Measurements from ENCODE around the gene CYTH2. TPM values are rescaled to one million over a fixed set of nuclear protein-coding genes. Genes with fewer than 3 reads are reported as not detected.

CYTH2 gene
- total RNA-seq, 1 experiment from 2014 or later, result 72.6 TPM

DNA sequence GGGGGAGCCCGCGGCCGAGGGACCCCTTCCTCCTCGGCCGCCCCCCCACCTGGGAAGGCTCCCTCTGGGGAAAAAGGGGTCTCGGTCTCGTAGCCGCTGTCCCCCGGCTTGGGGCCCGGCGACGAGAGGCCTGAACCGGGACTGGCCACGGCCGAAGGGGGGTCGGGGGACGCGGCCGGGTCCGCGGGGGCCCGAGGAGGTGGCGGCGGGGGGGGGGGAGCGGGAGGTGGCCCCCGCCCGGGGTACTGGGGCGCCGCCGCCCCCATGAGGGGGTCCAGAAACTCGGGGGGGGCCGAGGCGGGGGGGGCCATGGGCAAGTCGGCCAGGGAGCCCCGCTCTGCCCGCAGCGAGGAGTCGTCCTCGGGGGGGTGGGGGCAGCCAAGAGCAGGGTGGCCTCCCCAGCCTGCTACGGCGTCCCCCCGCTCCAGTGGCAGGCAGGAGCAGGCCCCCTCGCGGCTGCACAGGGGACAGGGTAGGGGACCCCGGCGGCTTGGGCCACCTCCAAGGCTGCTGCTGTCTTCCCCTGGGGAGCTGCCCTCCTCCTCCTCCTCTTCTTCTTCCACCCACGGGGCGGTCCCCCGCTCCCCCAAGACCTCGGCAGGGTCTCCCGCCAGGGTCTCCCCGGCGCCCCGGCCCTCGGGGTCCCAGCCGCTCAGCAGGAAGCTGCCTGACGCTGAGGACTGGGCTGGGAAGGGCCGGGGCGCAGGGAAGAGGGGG lies 29.6 kb downstream of the CYTH2 start:
- Mint-ChIP-seq H3K36me3 (no peaks in the 10 kb centered on the region), H3K27ac (no peak overlapping the region), H3K4me3 (no peak overlapping the region), H3K27me3 (ENCODE audit: low read depth) (peaks cover 25% of the 10 kb centered on the region), H3K9me3 (no peaks in the 10 kb centered on the region), H3K4me1 (peaks cover 21% of the 10 kb centered on the region)
- DNase-seq (ENCODE audit: low spot score) (no peak), ATAC-seq (no peak)
- TF ChIP-seq, protein P1, sequence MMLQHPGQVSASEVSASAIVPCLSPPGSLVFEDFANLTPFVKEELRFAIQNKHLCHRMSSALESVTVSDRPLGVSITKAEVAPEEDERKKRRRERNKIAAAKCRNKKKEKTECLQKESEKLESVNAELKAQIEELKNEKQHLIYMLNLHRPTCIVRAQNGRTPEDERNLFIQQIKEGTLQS (CRISPR knock-in tag; conservative IDR thresholded peaks at IDR 0.05), result no peak
- TF ChIP-seq ESRRA (CRISPR knock-in tag; IDR thresholded peaks at IDR 0.05; ENCODE audit: borderline replicate concordance) (no peak), SP1 (CRISPR knock-in tag; conservative IDR thresholded peaks at IDR 0.05) (no peak), RELA (CRISPR knock-in tag; IDR thresholded peaks at IDR 0.05; ENCODE audit: borderline replicate concordance) (no peak), ZNF138 (CRISPR knock-in tag; conservative IDR thresholded peaks at IDR 0.05) (no peak), ZNF423 (CRISPR knock-in tag; IDR thresholded peaks at IDR 0.05) (no peak), SMAD3 (CRISPR knock-in tag; IDR thresholded peaks at IDR 0.05; ENCODE audit: borderline replicate concordance) (no peak), NFE2L1 (CRISPR knock-in tag; IDR thresholded peaks at IDR 0.05) (no peak), GABPB1 (CRISPR knock-in tag; IDR thresholded peaks at IDR 0.05) (no peak), GRHL2 (CRISPR knock-in tag; IDR thresholded peaks at IDR 0.05; ENCODE audit: insufficient replicate concordance, severe bottlenecking) (no peak)
- TF ChIP-seq, protein P2, sequence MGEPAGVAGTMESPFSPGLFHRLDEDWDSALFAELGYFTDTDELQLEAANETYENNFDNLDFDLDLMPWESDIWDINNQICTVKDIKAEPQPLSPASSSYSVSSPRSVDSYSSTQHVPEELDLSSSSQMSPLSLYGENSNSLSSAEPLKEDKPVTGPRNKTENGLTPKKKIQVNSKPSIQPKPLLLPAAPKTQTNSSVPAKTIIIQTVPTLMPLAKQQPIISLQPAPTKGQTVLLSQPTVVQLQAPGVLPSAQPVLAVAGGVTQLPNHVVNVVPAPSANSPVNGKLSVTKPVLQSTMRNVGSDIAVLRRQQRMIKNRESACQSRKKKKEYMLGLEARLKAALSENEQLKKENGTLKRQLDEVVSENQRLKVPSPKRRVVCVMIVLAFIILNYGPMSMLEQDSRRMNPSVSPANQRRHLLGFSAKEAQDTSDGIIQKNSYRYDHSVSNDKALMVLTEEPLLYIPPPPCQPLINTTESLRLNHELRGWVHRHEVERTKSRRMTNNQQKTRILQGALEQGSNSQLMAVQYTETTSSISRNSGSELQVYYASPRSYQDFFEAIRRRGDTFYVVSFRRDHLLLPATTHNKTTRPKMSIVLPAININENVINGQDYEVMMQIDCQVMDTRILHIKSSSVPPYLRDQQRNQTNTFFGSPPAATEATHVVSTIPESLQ (CRISPR knock-in tag; IDR thresholded peaks at IDR 0.05), result no peak
- CTCF ChIA-PET, result no interaction called here
- POLR2A ChIA-PET, result no interaction called here

DNA sequence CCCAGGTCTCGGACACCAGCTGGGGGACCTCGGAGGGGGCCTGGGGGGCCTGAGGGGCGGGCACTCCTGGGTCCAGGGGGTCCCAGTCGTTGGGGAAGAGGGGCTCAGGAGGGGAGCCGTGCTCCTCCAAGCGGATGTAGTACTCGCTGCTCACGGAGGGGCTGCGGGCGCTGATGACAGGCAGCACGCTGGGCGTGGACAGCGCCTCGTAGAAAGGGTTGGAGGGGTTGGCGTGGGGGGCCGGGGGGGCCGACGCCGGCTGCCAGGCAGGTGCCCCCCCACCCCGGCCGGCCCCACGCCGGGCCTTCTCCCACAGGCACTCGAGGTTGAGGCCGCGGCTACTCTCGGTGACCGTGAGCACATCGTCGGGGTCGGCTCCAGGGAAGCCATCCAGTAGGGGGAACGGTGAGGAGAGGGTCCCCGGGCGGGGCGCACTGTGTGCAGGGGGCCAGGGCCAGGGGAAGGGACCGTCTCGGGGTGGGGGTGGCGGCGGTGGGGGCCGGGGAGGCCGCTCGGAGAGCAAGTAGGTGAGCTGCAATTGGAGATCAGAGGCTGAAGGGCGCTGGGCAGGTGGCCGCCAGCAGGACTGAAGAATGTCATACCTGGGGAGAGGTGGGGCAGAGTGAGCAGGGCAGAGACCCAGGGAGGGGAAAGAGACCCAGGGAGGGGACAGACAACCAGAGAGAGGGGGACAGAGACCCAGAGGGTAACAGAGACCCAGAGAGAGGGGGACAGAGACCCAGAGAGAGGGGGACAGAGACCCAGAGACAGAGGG lies 30.3 kb downstream of the CYTH2 start:
- no peak for ATAC-seq
- no peaks in the 10 kb centered on the region for H3K9me3 Mint-ChIP-seq
- no peak overlapping the region for H3K27ac Mint-ChIP-seq
- TF ChIP-seq SMAD3 (CRISPR knock-in tag; IDR thresholded peaks at IDR 0.05; ENCODE audit: borderline replicate concordance), result no peak
- H3K36me3 Mint-ChIP-seq, result no peaks in the 10 kb centered on the region
- H3K27me3 Mint-ChIP-seq (ENCODE audit: low read depth), result peaks cover 21% of the 10 kb centered on the region
- H3K4me1 Mint-ChIP-seq, result peaks cover 19% of the 10 kb centered on the region
- ChIA-PET POLR2A (no interaction called here), CTCF (interaction anchor here (2.1 kb wide), 1 partner anchor 85 kb away, joined by 9 read pairs; no protein-coding TSS in a partner anchor)
- no peak for DNase-seq (ENCODE audit: low spot score)
- no peak overlapping the region for H3K4me3 Mint-ChIP-seq

DNA sequence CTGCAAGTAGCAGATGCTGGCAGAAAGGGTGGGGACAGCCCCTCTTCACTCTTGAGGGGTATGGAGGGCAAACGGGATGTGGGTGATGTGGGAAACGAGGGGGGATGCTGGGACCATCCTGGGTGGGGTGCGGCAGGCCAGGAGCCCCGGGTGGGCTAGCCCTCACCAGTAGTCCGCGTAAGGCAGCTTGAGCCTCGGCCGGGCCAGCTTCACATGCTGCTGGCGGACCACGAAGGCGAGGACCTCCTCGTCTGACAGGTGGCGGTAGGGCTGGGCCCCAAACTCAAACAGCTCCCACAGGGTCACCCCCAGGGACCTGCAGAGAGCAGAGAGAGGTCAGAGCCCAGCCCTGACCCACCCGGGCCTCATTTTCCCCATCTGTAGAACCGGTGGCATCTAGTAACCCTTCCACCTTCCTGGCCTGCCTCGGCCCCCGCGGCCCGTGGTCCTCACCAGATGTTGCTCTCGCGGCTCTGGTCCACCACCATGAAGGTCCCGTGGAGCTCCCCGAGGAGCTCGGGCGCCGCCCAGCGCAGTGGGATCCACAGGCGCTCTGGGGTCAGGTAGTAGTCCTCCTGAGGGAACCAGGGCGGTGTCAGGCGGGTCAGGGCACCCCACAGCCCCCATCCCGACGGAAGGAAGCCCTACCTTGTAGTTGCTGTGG lies 31.8 kb downstream of the CYTH2 start:
- peak overlapping the region; percentile 98 for H3K27ac Mint-ChIP-seq
- no peak for ATAC-seq
- no peaks in the 10 kb centered on the region for H3K9me3 Mint-ChIP-seq
- peaks cover 7% of the 10 kb centered on the region for H3K27me3 Mint-ChIP-seq (ENCODE audit: low read depth)
- no peak for DNase-seq (ENCODE audit: low spot score)
- H3K4me1 Mint-ChIP-seq, result peaks cover 15% of the 10 kb centered on the region
- ChIA-PET POLR2A (no interaction called here), CTCF (interaction anchor here (0.9 to 2.1 kb wide), 3 partner anchors 11 to 88 kb away, joined by 3 to 9 read pairs (median 7); no protein-coding TSS in a partner anchor)
- no peaks in the 10 kb centered on the region for H3K36me3 Mint-ChIP-seq
- peak overlapping the region; percentile 67 for H3K4me3 Mint-ChIP-seq
- TF ChIP-seq, protein P3, sequence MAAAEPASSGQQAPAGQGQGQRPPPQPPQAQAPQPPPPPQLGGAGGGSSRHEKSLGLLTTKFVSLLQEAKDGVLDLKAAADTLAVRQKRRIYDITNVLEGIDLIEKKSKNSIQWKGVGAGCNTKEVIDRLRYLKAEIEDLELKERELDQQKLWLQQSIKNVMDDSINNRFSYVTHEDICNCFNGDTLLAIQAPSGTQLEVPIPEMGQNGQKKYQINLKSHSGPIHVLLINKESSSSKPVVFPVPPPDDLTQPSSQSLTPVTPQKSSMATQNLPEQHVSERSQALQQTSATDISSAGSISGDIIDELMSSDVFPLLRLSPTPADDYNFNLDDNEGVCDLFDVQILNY (CRISPR knock-in tag; IDR thresholded peaks at IDR 0.05), result no peak
- TF ChIP-seq CREB1 (CRISPR knock-in tag; IDR thresholded peaks at IDR 0.05) (no peak), ZBTB21 (CRISPR knock-in tag; IDR thresholded peaks at IDR 0.05; ENCODE audit: borderline replicate concordance) (no peak), FOXP1 (CRISPR knock-in tag; IDR thresholded peaks at IDR 0.05; ENCODE audit: borderline replicate concordance) (0 out of 2 replicates have a peak, but pooled peaks have one; percentile 38), NR2C2 (CRISPR knock-in tag; IDR thresholded peaks at IDR 0.05) (peak; percentile 81; the same call in 1 of the 2 replicates), ZNF263 (CRISPR knock-in tag; IDR thresholded peaks at IDR 0.05; ENCODE audit: low read depth) (no peak), GRHL2 (CRISPR knock-in tag; IDR thresholded peaks at IDR 0.05; ENCODE audit: insufficient replicate concordance, severe bottlenecking) (no peak), JAZF1 (CRISPR knock-in tag; IDR thresholded peaks at IDR 0.05) (no peak), NFYB (CRISPR knock-in tag; conservative IDR thresholded peaks at IDR 0.05; ENCODE audit: low read depth) (no peak)
- TF ChIP-seq, protein P4, sequence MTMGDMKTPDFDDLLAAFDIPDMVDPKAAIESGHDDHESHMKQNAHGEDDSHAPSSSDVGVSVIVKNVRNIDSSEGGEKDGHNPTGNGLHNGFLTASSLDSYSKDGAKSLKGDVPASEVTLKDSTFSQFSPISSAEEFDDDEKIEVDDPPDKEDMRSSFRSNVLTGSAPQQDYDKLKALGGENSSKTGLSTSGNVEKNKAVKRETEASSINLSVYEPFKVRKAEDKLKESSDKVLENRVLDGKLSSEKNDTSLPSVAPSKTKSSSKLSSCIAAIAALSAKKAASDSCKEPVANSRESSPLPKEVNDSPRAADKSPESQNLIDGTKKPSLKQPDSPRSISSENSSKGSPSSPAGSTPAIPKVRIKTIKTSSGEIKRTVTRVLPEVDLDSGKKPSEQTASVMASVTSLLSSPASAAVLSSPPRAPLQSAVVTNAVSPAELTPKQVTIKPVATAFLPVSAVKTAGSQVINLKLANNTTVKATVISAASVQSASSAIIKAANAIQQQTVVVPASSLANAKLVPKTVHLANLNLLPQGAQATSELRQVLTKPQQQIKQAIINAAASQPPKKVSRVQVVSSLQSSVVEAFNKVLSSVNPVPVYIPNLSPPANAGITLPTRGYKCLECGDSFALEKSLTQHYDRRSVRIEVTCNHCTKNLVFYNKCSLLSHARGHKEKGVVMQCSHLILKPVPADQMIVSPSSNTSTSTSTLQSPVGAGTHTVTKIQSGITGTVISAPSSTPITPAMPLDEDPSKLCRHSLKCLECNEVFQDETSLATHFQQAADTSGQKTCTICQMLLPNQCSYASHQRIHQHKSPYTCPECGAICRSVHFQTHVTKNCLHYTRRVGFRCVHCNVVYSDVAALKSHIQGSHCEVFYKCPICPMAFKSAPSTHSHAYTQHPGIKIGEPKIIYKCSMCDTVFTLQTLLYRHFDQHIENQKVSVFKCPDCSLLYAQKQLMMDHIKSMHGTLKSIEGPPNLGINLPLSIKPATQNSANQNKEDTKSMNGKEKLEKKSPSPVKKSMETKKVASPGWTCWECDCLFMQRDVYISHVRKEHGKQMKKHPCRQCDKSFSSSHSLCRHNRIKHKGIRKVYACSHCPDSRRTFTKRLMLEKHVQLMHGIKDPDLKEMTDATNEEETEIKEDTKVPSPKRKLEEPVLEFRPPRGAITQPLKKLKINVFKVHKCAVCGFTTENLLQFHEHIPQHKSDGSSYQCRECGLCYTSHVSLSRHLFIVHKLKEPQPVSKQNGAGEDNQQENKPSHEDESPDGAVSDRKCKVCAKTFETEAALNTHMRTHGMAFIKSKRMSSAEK (CRISPR knock-in tag; IDR thresholded peaks at IDR 0.05; ENCODE audit: borderline replicate concordance), result no peak
- TF ChIP-seq, protein P5, sequence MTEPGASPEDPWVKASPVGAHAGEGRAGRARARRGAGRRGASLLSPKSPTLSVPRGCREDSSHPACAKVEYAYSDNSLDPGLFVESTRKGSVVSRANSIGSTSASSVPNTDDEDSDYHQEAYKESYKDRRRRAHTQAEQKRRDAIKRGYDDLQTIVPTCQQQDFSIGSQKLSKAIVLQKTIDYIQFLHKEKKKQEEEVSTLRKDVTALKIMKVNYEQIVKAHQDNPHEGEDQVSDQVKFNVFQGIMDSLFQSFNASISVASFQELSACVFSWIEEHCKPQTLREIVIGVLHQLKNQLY (CRISPR knock-in tag; IDR thresholded peaks at IDR 0.05), result no peak

Data from WTC11 (cell line).